Caco-2 (cell line): ENCODE measurements around the gene LGALS4. TPM values are rescaled to one million over a fixed set of nuclear protein-coding genes. Genes with fewer than 3 reads are reported as not detected.
A peak's percentile ranks its signal among the peaks of the same experiment; 100 is the strongest.

ENCODE experiments used
- BruUV-seq: library from RNA; stranded (reverse); fragments of 400-500 nt; replicated peaks from 2 replicates; lab custom pipeline; 2021; lab: Mats Ljungman, UMichigan
- CTCF ChIA-PET: fragments of 300-600 bp; sonication (Branson Sonifier 250); formaldehyde crosslinking; loops from one replicate; lab custom pipeline; 2022; ENCODE audit warnings: antibody characterized with exemption; lab: Charles Lee
- POLR2A ChIA-PET: fragments of 300-600 bp; sonication (Branson Sonifier 250); formaldehyde crosslinking; loops from one replicate; lab custom pipeline; 2022; ENCODE audit warnings: antibody characterized with exemption; lab: Charles Lee
- DNase-seq, 2 experiments: peaks; one replicate each; pipeline versions ENCODE4 v3.0.0 to v3.0.0-alpha.2; 2020 to 2022
- H3K27me3 ChIP-seq: replicated peaks from 2 replicates; pipeline ENCODE4 v1.6.0; 2011; ENCODE audit warnings: low read length; ENCODE audit not compliant: control insufficient read depth, insufficient read depth
- H3K36me3 ChIP-seq: 2 replicates; pipeline ENCODE4 v1.5.1; 2011; ENCODE audit warnings: low read length; ENCODE audit not compliant: control insufficient read depth, insufficient read depth
- H3K4me1 ChIP-seq: fragments of 250-450 bp; sonication (Bioruptor Pico); 2 replicates; pipeline ENCODE4 v1.5.1; 2020; ENCODE audit warnings: mild to moderate bottlenecking
- H3K4me3 ChIP-seq: 2 replicates; pipeline ENCODE4 v1.5.1; 2011; ENCODE audit warnings: low read depth, mild to moderate bottlenecking, control low read depth, low read length
- H3K9me3 ChIP-seq: fragments of 250-450 bp; sonication (Bioruptor Pico); 2 replicates; pipeline ENCODE4 v1.5.1; 2020; ENCODE audit warnings: mild to moderate bottlenecking, moderate library complexity
- H3K27ac Mint-ChIP-seq: one replicate; pipeline ENCODE4 v1.8.0; 2022; ENCODE audit warnings: mixed read lengths; ENCODE audit not compliant: unreplicated experiment
- H3K27me3 Mint-ChIP-seq: one replicate; pipeline ENCODE4 v1.8.0; 2022; ENCODE audit warnings: mixed read lengths; ENCODE audit not compliant: insufficient read depth, unreplicated experiment
- H3K36me3 Mint-ChIP-seq: one replicate; pipeline ENCODE4 v1.8.0; 2022; ENCODE audit warnings: mild to moderate bottlenecking, mixed read lengths; ENCODE audit not compliant: insufficient read depth, unreplicated experiment
- H3K4me1 Mint-ChIP-seq: one replicate; pipeline ENCODE4 v1.8.0; 2022; ENCODE audit warnings: low read depth, mixed read lengths; ENCODE audit not compliant: unreplicated experiment
- H3K4me3 Mint-ChIP-seq: one replicate; pipeline ENCODE4 v1.8.0; 2022; ENCODE audit warnings: mild to moderate bottlenecking, moderate library complexity, mixed read lengths; ENCODE audit not compliant: unreplicated experiment
- H3K9me3 Mint-ChIP-seq: one replicate; pipeline ENCODE4 v1.8.0; 2022; ENCODE audit warnings: mixed read lengths; ENCODE audit not compliant: unreplicated experiment
- CTCF ChIP-seq, 2 experiments: fragments of 200-600 bp in 1 of 2; IDR thresholded peaks; 1 replicate in 1 of 2; 2 replicates in 1 of 2; pipeline versions ENCODE4 v1.5.1 to v1.8.0; 2011 to 2022; ENCODE audit warnings: antibody characterized with exemption in 1 of 2, control low read depth in 1 of 2, inconsistent platforms in 1 of 2, low read depth in 1 of 2, low read length in 1 of 2, mild to moderate bottlenecking in 1 of 2, moderate library complexity in 1 of 2; ENCODE audit not compliant: insufficient read depth in 1 of 2, severe bottlenecking in 1 of 2, unreplicated experiment in 1 of 2
- intact Hi-C: fragments of 100-400 bp; cut with micrococcal nuclease; formaldehyde crosslinking; loops from one replicate; pipeline ENCODE4 v1.10.0; 2022; ENCODE audit not compliant: unreplicated experiment
- total RNA-seq: library from RNA; stranded (reverse); gene quantifications from 2 replicates; pipeline ENCODE4 v1.2.3, GENCODE V29; 2022

LGALS4 gene
- total RNA-seq, 1 experiment from 2014 or later: 2.2 TPM

- no peak for TF ChIP-seq CTCF (IDR thresholded peaks at IDR 0.05; ENCODE audit: insufficient read depth in 1 of 2, low read depth in 1 of 2, low read length in 1 of 2, severe bottlenecking in 1 of 2, unreplicated experiment in 1 of 2)
- CTCF ChIA-PET: interaction anchor here (0.9 to 2.9 kb wide), 4 partner anchors 36 to 81 kb away, joined by 3 to 12 read pairs (median 4); partner anchors contain the start of genes MRPS12 and SARS2
- H3K36me3 Mint-ChIP-seq: peaks cover 65% of the 10 kb centered on the region
- POLR2A ChIA-PET: interaction anchor here (0.6 to 2.5 kb wide), 5 partner anchors 19 to 79 kb away, joined by 3 to 22 read pairs (median 8); partner anchors contain the start of genes ECH1, MRPS12, NFKBIB and SARS2
- peaks cover 10% of the 10 kb centered on the region for H3K4me1 Mint-ChIP-seq
- Histone ChIP-seq H3K4me1 (peaks cover 10% of the 10 kb centered on the region; the same call in 1 of the 2 replicates), H3K36me3 (peaks cover 9% of the 10 kb centered on the region), H3K9me3 (no peaks in the 10 kb centered on the region), H3K27me3 (no peaks in the 10 kb centered on the region), H3K4me3 (peak overlapping the region; percentile 66)
- peak overlapping the region; percentile 98 for H3K4me3 Mint-ChIP-seq
- BruUV-seq: TSS peak; percentile 88
- H3K27me3 Mint-ChIP-seq: no peaks in the 10 kb centered on the region
- H3K27ac Mint-ChIP-seq: peak overlapping the region; percentile 99
- no peaks in the 10 kb centered on the region for H3K9me3 Mint-ChIP-seq
- intact Hi-C loops: loop anchor here (1.0 kb wide), 3 partner anchors 36 to 79 kb away; partner anchors contain the start of genes MRPS12, NFKBIB, SARS2 and SIRT2
- peak in 1 of 2 experiments; percentile 66 for DNase-seq
Measured at GRCh38 chr19:38850976-38851621, 38.4 kb upstream of the LGALS4 start.

- peaks cover 10% of the 10 kb centered on the region; the same call in 1 of the 2 replicates for H3K4me1 ChIP-seq
- H3K27me3 ChIP-seq: no peaks in the 10 kb centered on the region
- peak in 1 of 2 experiments; percentile 99 for DNase-seq
- intact Hi-C loops: loop anchor here (1.0 kb wide), 3 partner anchors 37 to 80 kb away; partner anchors contain the start of genes MRPS12, NFKBIB, SARS2 and SIRT2
- peak overlapping the region; percentile 66 for H3K4me3 ChIP-seq
- Mint-ChIP-seq H3K4me3 (peak overlapping the region; percentile 98), H3K9me3 (no peaks in the 10 kb centered on the region), H3K4me1 (peaks cover 12% of the 10 kb centered on the region), H3K36me3 (peaks cover 71% of the 10 kb centered on the region), H3K27ac (peak overlapping the region; percentile 99), H3K27me3 (no peaks in the 10 kb centered on the region)
- CTCF ChIA-PET: interaction anchor here (2.9 kb wide), 1 partner anchor 80 kb away, joined by 12 read pairs; the partner anchor contains the start of genes MRPS12 and SARS2
- no peak for TF ChIP-seq CTCF (IDR thresholded peaks at IDR 0.05; ENCODE audit: insufficient read depth in 1 of 2, low read depth in 1 of 2, low read length in 1 of 2, severe bottlenecking in 1 of 2, unreplicated experiment in 1 of 2)
- no peaks in the 10 kb centered on the region for H3K9me3 ChIP-seq
- H3K36me3 ChIP-seq: peaks cover 13% of the 10 kb centered on the region
- BruUV-seq: no TSS peak
- POLR2A ChIA-PET: interaction anchor here (1.1 to 2.5 kb wide), 4 partner anchors 13 to 50 kb away, joined by 3 to 22 read pairs (median 12); partner anchors contain the start of genes ECH1, NFKBIB and SIRT2
Measured at GRCh38 chr19:38850436-38850975, 37.8 kb upstream of the LGALS4 start.
